NB4 (cell line): ENCODE measurements around the gene ARID1B.

Experiments used
- DNase-seq: peaks from one replicate; pipeline ENCODE4 v3.0.0; 2010; ENCODE audit warnings: low read depth
- H3K4me3 ChIP-seq: one replicate; pipeline ENCODE4 v1.5.1; 2011; ENCODE audit warnings: mild to moderate bottlenecking, low read depth, low read length, moderate library complexity
- MYC ChIP-seq: IDR thresholded peaks from 2 replicates; pipeline ENCODE4 v1.6.1; 2011; ENCODE audit warnings: low read depth, low read length
- POLR2A ChIP-seq: IDR thresholded peaks from 2 replicates; pipeline ENCODE4 v1.6.1; 2011; ENCODE audit warnings: mild to moderate bottlenecking; ENCODE audit not compliant: insufficient read length; ENCODE audit errors: extremely low read depth
- TF ChIP-seq, protein P1 (sequence below): IDR thresholded peaks from one replicate; pipeline ENCODE4 v1.5.1; 2012; ENCODE audit warnings: low read depth, low read length
- TF ChIP-seq, protein P2 (sequence below): IDR thresholded peaks from 2 replicates; pipeline ENCODE4 v1.6.1; 2011; ENCODE audit warnings: low read depth, low read length

Gene ARID1B

DNA sequence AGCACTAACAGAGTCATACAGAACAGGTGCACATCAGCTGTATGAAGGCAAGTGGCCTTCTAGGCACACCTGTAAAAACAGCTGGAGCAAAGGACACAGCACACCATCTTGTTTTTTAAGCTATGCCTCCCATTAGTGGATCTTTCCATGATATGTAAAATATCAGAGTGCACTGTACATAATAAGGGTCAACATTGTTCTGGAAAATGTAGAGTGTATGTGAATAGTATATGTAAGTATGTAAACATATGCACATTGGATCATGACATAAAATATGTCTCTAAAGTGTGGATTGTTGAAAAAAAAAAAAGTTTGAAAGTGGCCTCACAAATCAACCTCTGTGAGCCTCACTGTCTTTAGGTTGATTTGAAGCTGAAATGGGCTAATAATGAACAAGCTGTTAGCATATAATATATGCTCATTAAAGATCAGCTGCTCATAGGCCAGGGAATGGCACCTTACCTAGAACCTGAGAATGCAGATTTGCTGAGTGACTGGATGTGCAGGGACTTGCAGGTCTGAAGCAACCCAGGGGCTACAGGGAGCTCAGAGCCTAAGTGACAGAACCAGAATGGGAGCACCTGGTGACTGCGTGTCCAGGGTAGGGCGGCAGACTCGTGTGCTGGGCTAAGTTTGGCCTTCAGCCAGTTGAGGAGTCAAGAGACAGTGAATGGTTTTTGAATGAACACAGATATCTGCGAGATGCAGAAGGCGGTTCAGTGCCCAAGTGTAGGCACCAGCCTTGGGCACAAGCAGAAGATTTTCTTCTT lies 347.5 kb downstream of the ARID1B start:
- DNase-seq: no peak
- TF ChIP-seq, protein P1, sequence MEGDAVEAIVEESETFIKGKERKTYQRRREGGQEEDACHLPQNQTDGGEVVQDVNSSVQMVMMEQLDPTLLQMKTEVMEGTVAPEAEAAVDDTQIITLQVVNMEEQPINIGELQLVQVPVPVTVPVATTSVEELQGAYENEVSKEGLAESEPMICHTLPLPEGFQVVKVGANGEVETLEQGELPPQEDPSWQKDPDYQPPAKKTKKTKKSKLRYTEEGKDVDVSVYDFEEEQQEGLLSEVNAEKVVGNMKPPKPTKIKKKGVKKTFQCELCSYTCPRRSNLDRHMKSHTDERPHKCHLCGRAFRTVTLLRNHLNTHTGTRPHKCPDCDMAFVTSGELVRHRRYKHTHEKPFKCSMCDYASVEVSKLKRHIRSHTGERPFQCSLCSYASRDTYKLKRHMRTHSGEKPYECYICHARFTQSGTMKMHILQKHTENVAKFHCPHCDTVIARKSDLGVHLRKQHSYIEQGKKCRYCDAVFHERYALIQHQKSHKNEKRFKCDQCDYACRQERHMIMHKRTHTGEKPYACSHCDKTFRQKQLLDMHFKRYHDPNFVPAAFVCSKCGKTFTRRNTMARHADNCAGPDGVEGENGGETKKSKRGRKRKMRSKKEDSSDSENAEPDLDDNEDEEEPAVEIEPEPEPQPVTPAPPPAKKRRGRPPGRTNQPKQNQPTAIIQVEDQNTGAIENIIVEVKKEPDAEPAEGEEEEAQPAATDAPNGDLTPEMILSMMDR: no peak
- TF ChIP-seq MYC (no peak), POLR2A (no peak)
- no peak overlapping the region for H3K4me3 ChIP-seq

DNA sequence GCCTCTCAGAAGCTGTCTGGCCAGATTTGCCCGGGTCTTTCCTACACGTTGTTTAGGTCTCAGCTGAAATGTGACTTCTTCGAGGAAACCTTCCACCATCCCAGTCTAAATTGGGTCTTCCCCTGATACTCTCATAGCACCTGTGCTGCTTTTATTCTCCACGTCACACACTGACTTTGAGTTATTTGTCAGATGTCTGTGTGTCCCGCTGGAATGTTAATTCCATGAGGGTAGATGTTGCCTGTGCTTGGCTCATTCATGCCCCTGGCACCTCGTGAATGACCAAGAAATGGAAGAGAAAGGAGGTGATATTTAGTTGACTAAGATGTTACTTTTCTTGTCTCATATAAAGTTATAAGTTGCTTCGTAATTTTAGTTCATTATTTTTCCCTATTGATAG lies 348.4 kb downstream of the ARID1B start:
- DNase-seq: no peak
- no peak overlapping the region for H3K4me3 ChIP-seq
- TF ChIP-seq, protein P1: no peak
- TF ChIP-seq MYC (no peak), POLR2A (no peak)
- TF ChIP-seq, protein P2, sequence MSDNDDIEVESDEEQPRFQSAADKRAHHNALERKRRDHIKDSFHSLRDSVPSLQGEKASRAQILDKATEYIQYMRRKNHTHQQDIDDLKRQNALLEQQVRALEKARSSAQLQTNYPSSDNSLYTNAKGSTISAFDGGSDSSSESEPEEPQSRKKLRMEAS: no peak

DNA sequence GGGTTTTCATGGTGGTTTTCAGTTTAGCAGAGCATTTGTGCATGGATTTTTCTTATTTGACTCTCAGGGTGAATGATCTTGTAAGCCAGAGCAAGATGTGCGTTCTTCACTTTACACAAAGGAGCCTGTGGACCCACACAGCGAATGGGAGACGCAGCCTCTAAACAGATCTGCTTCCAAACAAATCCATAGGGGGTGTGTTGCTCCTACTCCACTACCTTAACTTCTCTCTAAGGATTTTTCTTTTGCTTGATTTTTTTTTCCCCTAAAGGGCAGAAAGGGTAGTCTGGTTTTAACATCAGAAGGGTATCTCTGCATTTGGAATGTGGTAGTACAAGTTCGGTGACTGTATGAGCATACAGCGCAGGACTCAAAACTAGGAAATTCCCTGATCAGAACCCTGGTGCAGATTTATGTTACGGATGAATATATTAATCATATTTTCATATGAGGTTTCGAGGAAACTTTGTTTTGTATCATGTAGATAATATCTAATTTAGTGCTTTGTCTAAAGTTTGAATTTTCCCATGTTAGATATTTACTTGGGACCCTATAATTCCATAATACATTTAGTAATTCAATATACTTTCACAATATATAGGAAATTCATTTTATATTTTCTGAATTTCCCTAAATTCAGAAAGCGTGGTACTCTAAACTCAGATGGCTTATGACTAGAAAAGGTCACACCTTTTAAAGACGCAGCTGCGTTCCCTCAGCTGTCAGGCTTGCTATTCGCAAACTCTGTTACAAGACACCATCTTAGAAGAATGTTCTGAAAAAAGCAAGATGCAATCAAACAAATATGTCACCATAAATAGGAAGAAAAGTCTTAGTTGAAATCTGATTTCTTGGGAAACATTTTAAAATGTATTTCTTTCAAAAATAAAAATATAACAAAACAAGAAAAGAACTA lies 349.3 kb downstream of the ARID1B start:
- no peak overlapping the region for H3K4me3 ChIP-seq
- no peak for DNase-seq
- TF ChIP-seq, protein P1: no peak
- TF ChIP-seq MYC: no peak
- TF ChIP-seq POLR2A: no peak
- TF ChIP-seq, protein P2: no peak

DNA sequence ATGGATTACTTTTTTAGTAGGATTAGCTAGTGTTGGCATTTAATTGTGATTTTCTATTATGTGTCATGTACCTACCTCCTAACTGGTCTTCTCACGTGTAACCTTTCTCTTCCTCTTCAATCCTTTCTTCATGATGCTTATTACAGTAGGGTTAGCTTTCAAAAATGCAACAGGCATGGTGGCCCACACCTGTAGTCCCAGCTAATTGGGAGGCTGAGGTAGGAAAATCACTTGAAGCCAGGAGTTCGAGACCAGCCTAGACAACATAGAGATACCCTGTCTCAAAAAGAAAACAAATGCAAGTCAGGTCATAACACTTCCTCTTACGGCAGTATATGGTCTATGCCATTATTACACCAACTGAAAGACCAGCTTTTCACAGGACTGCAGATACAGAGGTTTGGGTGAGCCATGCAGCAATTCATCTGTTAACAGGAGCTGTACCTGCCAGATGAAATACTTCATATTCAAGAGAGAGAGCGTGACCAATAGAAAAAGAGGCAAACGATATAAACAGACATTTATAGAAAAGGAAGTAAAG lies 351.1 kb downstream of the ARID1B start:
- no peak overlapping the region for H3K4me3 ChIP-seq
- TF ChIP-seq, protein P1: no peak
- TF ChIP-seq POLR2A (no peak), MYC (no peak)
- TF ChIP-seq, protein P2: no peak
- no peak for DNase-seq

DNA sequence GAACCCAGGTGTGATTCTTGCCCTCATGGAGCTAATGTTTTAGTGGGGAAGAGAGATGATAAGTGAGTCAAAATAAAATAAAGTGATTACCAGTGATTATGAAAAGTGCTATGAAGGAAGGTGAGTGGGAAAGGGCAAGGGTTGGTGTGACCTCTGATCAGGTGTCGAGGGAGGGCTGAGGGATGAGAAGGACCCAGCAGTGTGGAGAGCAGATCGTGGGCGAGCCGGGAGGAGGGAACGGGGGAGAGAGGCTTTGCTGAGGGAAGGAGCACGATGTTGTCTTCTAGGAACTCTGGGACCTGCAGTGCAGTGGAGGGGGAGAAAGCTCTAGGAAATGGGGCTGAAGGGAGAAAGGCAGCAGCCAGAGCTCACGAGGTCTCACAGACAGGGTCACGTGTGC lies 354.1 kb downstream of the ARID1B start:
- no peak overlapping the region for H3K4me3 ChIP-seq
- no peak for DNase-seq
- TF ChIP-seq, protein P2: no peak
- TF ChIP-seq, protein P1: no peak
- no peak for TF ChIP-seq POLR2A
- TF ChIP-seq MYC: no peak
